ENCODE measurements around the gene TBC1D22A. TPM values are rescaled to one million over a fixed set of nuclear protein-coding genes. Genes with fewer than 3 reads are reported as not detected.

The TBC1D22A gene
- total RNA-seq, 1 donor, result 17.7 TPM

GRCh38 chr22:46925818-46926217 lies 163.4 kb downstream of the TBC1D22A start:
- no peaks in the 10 kb centered on the region for H3K36me3 ChIP-seq (ENCODE audit: insufficient read depth, low read length)
- no peaks in the 10 kb centered on the region for H3K4me1 ChIP-seq (ENCODE audit: insufficient read depth, low read length)
- no peaks in the 10 kb centered on the region for H3K27me3 ChIP-seq (ENCODE audit: insufficient read depth, low read length)
- H3K4me3 ChIP-seq (ENCODE audit: insufficient read depth, low read length), result no peak overlapping the region
- no peak for DNase-seq (ENCODE audit: insufficient read length, low spot score, missing footprints)
- H4K20me1 ChIP-seq (ENCODE audit: insufficient read depth, low read length), result peaks cover 5% of the 10 kb centered on the region
- no peak overlapping the region for H3K27ac ChIP-seq (ENCODE audit: low read depth, low read length)
- no peaks in the 10 kb centered on the region for H3K79me2 ChIP-seq (ENCODE audit: insufficient read depth, low read length)
- no peak overlapping the region for H3K4me2 ChIP-seq (ENCODE audit: insufficient read depth, low read length)
- no peak overlapping the region for H2AFZ ChIP-seq (ENCODE audit: low read length)
- H3K9me3 ChIP-seq (ENCODE audit: low read depth, low read length), result no peaks in the 10 kb centered on the region
- no peak for TF ChIP-seq CTCF (IDR thresholded peaks at IDR 0.05; ENCODE audit: extremely low read depth, low read depth, low read length)

GRCh38 chr22:46929046-46929709 lies 166.7 kb downstream of the TBC1D22A start:
- Histone ChIP-seq H3K4me3 (ENCODE audit: insufficient read depth, low read length) (no peak overlapping the region), H3K9me3 (ENCODE audit: low read depth, low read length) (no peaks in the 10 kb centered on the region), H3K4me1 (ENCODE audit: insufficient read depth, low read length) (peaks cover 2% of the 10 kb centered on the region), H3K79me2 (ENCODE audit: insufficient read depth, low read length) (peaks cover 3% of the 10 kb centered on the region), H2AFZ (ENCODE audit: low read length) (no peak overlapping the region), H3K36me3 (ENCODE audit: insufficient read depth, low read length) (no peaks in the 10 kb centered on the region), H3K27me3 (ENCODE audit: insufficient read depth, low read length) (no peaks in the 10 kb centered on the region), H3K4me2 (ENCODE audit: insufficient read depth, low read length) (no peak overlapping the region), H4K20me1 (ENCODE audit: insufficient read depth, low read length) (no peaks in the 10 kb centered on the region), H3K27ac (ENCODE audit: low read depth, low read length) (no peak overlapping the region)
- no peak for DNase-seq (ENCODE audit: insufficient read length, low spot score, missing footprints)
- no peak for TF ChIP-seq CTCF (IDR thresholded peaks at IDR 0.05; ENCODE audit: extremely low read depth, low read depth, low read length)

GRCh38 chr22:46929710-46930204 lies 167.3 kb downstream of the TBC1D22A start:
- Histone ChIP-seq H3K79me2 (ENCODE audit: insufficient read depth, low read length) (peaks cover 3% of the 10 kb centered on the region), H3K36me3 (ENCODE audit: insufficient read depth, low read length) (no peaks in the 10 kb centered on the region), H3K4me3 (ENCODE audit: insufficient read depth, low read length) (no peak overlapping the region), H3K9me3 (ENCODE audit: low read depth, low read length) (no peaks in the 10 kb centered on the region), H3K27me3 (ENCODE audit: insufficient read depth, low read length) (no peaks in the 10 kb centered on the region), H3K4me1 (ENCODE audit: insufficient read depth, low read length) (peaks cover 8% of the 10 kb centered on the region), H2AFZ (ENCODE audit: low read length) (no peak overlapping the region), H3K27ac (ENCODE audit: low read depth, low read length) (no peak overlapping the region), H3K4me2 (ENCODE audit: insufficient read depth, low read length) (no peak overlapping the region), H4K20me1 (ENCODE audit: insufficient read depth, low read length) (no peaks in the 10 kb centered on the region)
- TF ChIP-seq CTCF (IDR thresholded peaks at IDR 0.05; ENCODE audit: extremely low read depth, low read depth, low read length), result no peak
- no peak for DNase-seq (ENCODE audit: insufficient read length, low spot score, missing footprints)

GRCh38 chr22:46931414-46931813 lies 169.0 kb downstream of the TBC1D22A start:
- Histone ChIP-seq H3K4me2 (ENCODE audit: insufficient read depth, low read length) (no peak overlapping the region), H3K27ac (ENCODE audit: low read depth, low read length) (no peak overlapping the region), H3K27me3 (ENCODE audit: insufficient read depth, low read length) (no peaks in the 10 kb centered on the region), H3K4me3 (ENCODE audit: insufficient read depth, low read length) (no peak overlapping the region), H3K36me3 (ENCODE audit: insufficient read depth, low read length) (no peaks in the 10 kb centered on the region), H4K20me1 (ENCODE audit: insufficient read depth, low read length) (peaks cover 10% of the 10 kb centered on the region), H2AFZ (ENCODE audit: low read length) (no peak overlapping the region), H3K4me1 (ENCODE audit: insufficient read depth, low read length) (peaks cover 15% of the 10 kb centered on the region), H3K79me2 (ENCODE audit: insufficient read depth, low read length) (peaks cover 3% of the 10 kb centered on the region), H3K9me3 (ENCODE audit: low read depth, low read length) (no peaks in the 10 kb centered on the region)
- TF ChIP-seq CTCF (IDR thresholded peaks at IDR 0.05; ENCODE audit: extremely low read depth, low read depth, low read length), result peak; percentile 16
- DNase-seq (ENCODE audit: insufficient read length, low spot score, missing footprints), result peak; percentile 68

Measured in osteoblast (primary cell).